Activated T-cell treated with anti-CD3 and anti-CD28 coated beads, Interleukin-2, amount 50 U/mL, for 24 hours (primary cell): ENCODE data around the gene RPL18.
"Not testable (repeated sequence)": the region's sequence is repeated elsewhere in the genome, so short reads cannot be mapped to it uniquely, and the experiment has no call there.

ENCODE experiments used
- DNase-seq: peaks from one replicate; pipeline ENCODE4 v3.0.0-alpha.2; 2020
- H3K27ac Mint-ChIP-seq: 2 replicates; pipeline ENCODE4 v1.8.0; 2020; ENCODE audit warnings: mild to moderate bottlenecking, mixed read lengths
- H3K27me3 Mint-ChIP-seq: 2 replicates; pipeline ENCODE4 v1.8.0; 2020; ENCODE audit warnings: mixed read lengths
- H3K36me3 Mint-ChIP-seq: 2 replicates; pipeline ENCODE4 v1.8.0; 2020; ENCODE audit warnings: low read depth, mixed read lengths
- H3K4me1 Mint-ChIP-seq: 2 replicates; pipeline ENCODE4 v1.8.0; 2020; ENCODE audit warnings: low read depth, mixed read lengths
- H3K4me3 Mint-ChIP-seq: 2 replicates; pipeline ENCODE4 v1.8.0; 2020; ENCODE audit warnings: mild to moderate bottlenecking, moderate library complexity, mixed read lengths
- H3K9me3 Mint-ChIP-seq: 2 replicates; pipeline ENCODE4 v1.8.0; 2020; ENCODE audit warnings: mixed read lengths

RPL18 gene

DNA sequence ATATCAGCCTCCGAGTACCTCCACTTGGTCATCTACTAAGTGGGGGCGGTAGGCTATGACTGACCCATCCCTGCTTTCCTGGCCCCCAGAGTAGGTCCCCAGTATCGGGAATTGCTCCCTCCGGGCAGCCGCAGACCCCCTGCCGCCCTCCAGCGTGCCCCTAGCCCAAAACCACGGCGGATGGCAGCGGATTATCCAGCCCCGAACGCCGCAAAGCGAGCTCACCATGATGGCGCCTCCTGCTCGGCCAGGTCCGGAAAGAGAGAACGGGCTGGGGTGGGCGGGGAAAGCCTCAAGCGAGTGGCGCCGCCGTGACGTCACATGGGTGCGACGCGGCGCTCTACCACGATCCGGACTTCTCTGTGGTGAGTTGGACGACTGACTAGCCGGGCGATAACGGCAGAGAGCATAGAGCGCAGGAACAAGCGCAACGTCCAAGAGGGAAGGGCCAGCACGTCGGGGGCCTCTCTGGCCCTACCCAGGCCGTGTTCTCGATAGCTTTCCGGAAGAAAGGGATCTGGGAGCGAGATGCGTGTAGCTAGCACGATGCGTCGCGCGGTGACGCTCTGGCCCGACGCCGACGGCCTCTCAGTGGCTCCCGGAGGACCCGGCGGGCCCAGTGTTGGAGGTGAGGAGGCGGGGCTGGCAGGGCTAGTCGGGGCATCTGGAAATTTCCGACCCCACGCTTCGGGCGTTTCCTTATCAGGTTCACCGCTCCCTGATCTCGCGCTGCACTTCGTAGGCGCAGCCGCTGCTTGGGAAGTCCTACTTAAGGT lies at the start of gene RPL18, which contains the start of gene SPHK2:
RPL18 (minus strand) TSS at position 263 of the 776 bp plus-strand sequence; CDS start at position 228, 35 bp downstream.
SPHK2 (plus strand) TSS at position 591 of the 776 bp plus-strand sequence. CDS start 1,009 bp downstream, outside the sequence.
- Mint-ChIP-seq H3K27me3 (no peaks in the 10 kb centered on the region), H3K9me3 (no peaks in the 10 kb centered on the region), H3K27ac (peak within 1 kb of the TSS; percentile 99), H3K4me3 (peak within 1 kb of the TSS; percentile 98), H3K36me3 (peaks cover 84% of the 10 kb centered on the region), H3K4me1 (peaks cover 47% of the 10 kb centered on the region)
- DNase-seq: peak; percentile 97

DNA sequence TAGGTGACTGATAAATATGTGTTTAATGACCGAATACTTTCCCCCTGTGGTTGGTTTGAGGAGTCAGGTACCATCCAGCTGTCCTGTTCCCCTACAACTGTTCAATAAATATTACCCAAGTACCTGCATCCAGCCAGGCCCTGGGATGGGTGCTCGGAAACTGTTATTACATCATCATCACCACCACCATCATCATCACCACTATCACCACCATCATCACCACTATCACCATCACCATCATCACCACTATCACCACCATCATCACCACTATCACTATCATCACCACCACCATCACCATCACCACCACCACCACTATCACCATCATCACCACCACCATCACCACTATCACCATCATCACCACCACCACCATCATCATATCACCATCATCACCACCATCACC lies 49.8 kb upstream of the RPL18 start:
- DNase-seq: no peak
- no peaks in the 10 kb centered on the region for H3K36me3 Mint-ChIP-seq
- H3K27me3 Mint-ChIP-seq: no peaks in the 10 kb centered on the region
- H3K9me3 Mint-ChIP-seq: no peaks in the 10 kb centered on the region
- no peak overlapping the region for H3K4me3 Mint-ChIP-seq
- no peaks in the 10 kb centered on the region for H3K4me1 Mint-ChIP-seq
- H3K27ac Mint-ChIP-seq: no peak overlapping the region

DNA sequence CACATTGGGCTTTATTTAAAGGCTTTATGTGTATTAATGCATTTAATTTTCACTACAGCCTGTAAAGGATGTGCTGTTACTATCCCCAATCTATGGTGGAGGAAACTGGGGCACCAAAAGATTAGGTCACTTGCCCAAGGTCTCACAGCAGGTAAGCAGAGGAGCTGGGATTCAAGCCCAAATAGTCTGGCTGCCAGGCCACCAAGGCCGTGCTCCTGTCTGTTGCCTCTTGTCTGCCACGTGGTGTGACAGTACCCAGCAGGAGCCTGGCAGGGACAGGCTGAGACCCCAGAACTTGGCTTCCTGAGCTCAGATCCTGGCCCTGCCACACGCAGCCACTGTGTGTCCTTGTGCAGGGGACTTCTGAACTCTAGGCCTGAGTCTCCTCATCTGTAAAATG lies 49.4 kb upstream of the RPL18 start:
- Mint-ChIP-seq H3K4me3 (no peak overlapping the region), H3K36me3 (no peaks in the 10 kb centered on the region), H3K27ac (no peak overlapping the region), H3K9me3 (no peaks in the 10 kb centered on the region), H3K4me1 (no peaks in the 10 kb centered on the region), H3K27me3 (no peaks in the 10 kb centered on the region)
- DNase-seq: no peak

DNA sequence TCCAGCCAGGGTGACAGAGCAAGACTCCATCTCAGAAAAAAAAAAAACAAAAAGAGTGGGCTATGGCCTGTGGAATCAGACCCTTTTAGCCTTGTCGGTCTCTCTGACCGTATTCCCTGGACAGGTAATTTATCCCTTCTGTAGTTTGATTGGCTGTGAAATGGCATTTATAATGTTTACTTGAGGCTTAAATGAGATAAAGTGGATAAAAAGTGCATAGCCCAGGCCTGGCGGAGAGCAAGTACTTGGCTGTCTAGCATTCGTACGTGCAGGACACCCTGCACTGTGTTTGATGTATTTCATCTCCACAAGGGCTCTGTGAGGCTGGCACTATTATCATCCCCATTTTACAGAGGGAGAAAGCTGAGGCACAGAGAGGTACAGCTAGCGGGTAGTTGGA lies 46.8 kb upstream of the RPL18 start:
- Mint-ChIP-seq H3K27ac (no peak overlapping the region), H3K9me3 (no peaks in the 10 kb centered on the region), H3K4me1 (peaks cover 6% of the 10 kb centered on the region), H3K27me3 (no peaks in the 10 kb centered on the region), H3K36me3 (no peaks in the 10 kb centered on the region), H3K4me3 (no peak overlapping the region)
- DNase-seq: no peak

DNA sequence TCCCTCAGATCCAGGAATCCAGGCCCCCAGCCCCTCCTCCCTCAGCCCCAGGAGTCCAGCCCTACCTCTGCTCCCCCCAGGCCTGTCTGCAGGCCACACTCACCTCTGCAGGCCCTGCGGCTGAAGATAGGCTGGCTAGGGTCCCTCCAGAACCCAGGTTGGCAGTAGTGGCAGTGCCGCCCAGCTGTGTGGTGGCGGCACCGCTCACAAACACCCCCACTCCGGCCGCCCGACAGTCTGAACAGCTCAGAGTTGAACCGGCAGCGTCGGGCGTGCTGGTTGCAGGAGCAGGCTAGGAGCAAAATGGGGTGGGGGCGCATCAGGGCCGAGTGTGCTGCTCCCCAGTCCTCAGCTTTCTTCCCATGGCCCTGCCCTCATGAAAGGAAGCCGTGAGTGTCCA lies 45.5 kb upstream of the RPL18 start:
- H3K27me3 Mint-ChIP-seq: no peaks in the 10 kb centered on the region
- H3K9me3 Mint-ChIP-seq: no peaks in the 10 kb centered on the region
- H3K4me3 Mint-ChIP-seq: no peak overlapping the region
- DNase-seq: no peak
- H3K27ac Mint-ChIP-seq: no peak overlapping the region
- peaks cover 8% of the 10 kb centered on the region for H3K4me1 Mint-ChIP-seq
- H3K36me3 Mint-ChIP-seq: no peaks in the 10 kb centered on the region

DNA sequence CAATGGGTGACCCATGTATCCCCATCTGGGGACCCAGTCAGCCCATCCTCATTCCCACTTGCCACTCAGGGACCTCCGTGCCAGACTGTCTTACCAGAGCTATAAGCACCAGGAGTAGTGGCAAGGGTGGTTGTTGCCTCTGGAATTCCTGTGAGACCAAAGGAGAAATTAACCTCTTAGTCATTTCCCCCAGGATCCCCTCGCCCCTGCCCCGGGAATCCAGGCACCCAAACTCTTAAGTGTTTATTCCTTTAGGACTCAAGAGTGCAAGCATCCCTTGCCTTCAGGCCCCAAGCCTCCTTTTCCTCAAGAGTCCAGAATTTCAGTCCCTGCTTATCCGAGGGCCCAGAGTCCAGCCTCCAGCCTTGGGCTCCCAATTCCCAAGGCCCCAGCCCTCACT lies 44.7 kb upstream of the RPL18 start:
- Mint-ChIP-seq H3K27me3 (no peaks in the 10 kb centered on the region), H3K9me3 (no peaks in the 10 kb centered on the region), H3K4me1 (peaks cover 8% of the 10 kb centered on the region), H3K4me3 (no peak overlapping the region), H3K27ac (no peak overlapping the region), H3K36me3 (no peaks in the 10 kb centered on the region)
- DNase-seq: no peak

DNA sequence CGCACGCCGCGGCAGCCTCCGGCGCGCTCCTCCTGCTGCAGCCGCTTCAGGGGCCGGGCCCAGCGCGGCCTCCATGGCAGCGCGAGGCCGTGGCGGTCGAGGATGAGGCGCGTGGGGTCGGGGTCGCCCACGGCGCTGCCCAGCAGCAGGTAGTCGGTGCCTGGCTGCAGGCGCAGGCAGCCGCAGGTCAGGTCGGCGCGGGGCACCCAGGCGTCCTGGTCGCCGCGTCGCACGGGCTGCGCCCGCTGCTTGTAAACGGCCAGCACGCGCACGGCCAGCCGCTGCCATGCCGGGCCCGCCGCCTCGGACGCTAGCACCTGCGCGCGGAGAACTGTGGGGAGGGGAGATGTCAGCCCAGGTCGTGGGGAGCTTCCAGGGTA lies 42.7 kb upstream of the RPL18 start:
- H3K27ac Mint-ChIP-seq: no peak overlapping the region
- no peaks in the 10 kb centered on the region for H3K27me3 Mint-ChIP-seq
- DNase-seq: no peak
- no peak overlapping the region for H3K4me3 Mint-ChIP-seq
- peaks cover 8% of the 10 kb centered on the region for H3K4me1 Mint-ChIP-seq
- H3K9me3 Mint-ChIP-seq: no peaks in the 10 kb centered on the region
- H3K36me3 Mint-ChIP-seq: no peaks in the 10 kb centered on the region

DNA sequence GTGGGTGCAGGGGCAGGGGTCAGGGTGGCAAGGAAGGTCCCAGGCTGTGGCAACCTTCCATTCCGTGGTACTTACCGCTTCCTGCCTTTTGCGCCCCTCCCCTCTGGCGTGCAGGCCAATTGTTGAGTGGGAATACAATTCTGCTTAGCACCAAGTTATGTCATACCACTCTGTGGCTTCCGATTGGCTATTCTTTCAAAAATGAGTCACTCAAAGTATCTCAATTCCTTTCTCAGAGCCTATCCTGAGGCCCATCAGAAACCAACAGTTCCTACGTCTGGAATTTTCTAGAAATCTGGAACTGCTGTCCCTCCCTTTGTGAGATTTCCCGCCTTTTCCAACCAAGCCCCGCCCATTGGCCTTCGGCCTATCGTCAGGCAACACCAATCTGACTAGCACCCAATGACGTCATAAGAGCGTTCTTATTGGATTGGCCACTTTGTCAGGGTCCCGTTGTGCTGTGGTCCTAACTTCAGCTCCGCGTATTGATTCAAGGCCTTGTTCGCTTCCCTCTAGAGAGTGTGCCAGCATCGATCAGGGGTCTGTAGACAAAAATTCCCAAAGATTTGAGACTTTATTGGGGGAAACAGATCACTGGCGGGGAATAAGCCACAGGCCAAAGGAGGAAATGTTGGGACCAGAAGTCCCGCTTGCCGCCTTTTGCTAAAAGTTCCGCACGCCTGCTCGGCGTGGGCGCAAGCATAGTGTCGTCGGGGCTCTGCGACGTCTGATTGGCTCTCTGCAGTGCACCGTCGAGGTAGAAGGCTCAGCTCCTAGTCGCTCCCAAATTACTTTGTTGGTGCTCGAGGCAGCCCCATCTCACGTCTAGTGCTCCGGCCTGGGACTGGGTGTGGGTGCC lies 42.1 kb upstream of the RPL18 start:
- Mint-ChIP-seq H3K9me3 (no peaks in the 10 kb centered on the region), H3K4me1 (peaks cover 8% of the 10 kb centered on the region)

DNA sequence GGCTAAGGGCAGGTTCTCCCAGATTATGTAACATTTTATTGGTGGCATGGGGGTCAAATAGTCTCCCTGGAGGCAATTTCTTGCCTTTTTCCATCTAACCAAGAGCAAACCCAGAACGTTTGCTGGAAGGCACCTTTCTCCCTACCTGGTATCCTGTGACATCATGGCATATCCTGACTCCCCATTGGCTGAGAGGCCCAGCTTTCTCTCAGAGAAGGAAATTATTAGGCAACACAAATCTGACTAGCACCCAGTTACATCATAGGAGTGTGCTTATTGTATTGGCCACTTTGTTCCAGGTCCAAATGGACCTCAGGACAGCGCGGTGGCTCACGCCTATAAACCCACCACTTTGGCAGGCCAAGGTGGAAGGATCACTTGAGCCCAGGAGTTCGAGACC lies 40.8 kb upstream of the RPL18 start:
- Mint-ChIP-seq H3K4me1 (peaks cover 8% of the 10 kb centered on the region), H3K27ac (no peak overlapping the region), H3K36me3 (no peaks in the 10 kb centered on the region), H3K4me3 (no peak overlapping the region), H3K9me3 (no peaks in the 10 kb centered on the region), H3K27me3 (no peaks in the 10 kb centered on the region)
- no peak for DNase-seq

More for the DNA sequence above, 42.1 kb upstream of the RPL18 start:
- Mint-ChIP-seq H3K27me3 (no peaks in the 10 kb centered on the region), H3K27ac (peak overlapping the region; percentile 92), H3K4me3 (peak overlapping the region; percentile 28), H3K36me3 (no peaks in the 10 kb centered on the region)
- DNase-seq: peak; percentile 88

DNA sequence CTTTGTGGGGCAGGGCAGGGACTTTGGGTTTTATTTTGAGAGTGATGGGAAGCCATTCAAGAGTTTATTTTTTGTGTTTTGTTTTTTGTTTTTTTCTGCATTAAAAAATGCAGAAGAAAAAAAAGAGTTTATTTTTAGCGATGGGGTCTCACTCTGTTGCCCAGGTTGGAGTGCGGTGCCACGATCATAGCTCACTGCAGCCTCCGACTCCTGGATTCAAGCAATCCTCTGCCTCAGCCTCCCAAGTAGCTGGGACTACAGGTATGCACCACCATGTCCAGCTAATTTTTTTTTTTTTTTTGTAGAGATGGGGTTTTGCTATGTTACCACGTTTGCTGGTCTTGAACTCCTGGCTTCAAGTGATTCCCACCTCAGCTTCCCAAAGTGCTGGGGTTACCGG lies 39.5 kb upstream of the RPL18 start:
- Mint-ChIP-seq H3K4me3 (no peak overlapping the region), H3K36me3 (no peaks in the 10 kb centered on the region), H3K27ac (no peak overlapping the region), H3K4me1 (peaks cover 8% of the 10 kb centered on the region), H3K9me3 (no peaks in the 10 kb centered on the region), H3K27me3 (no peaks in the 10 kb centered on the region)
- DNase-seq: no peak

DNA sequence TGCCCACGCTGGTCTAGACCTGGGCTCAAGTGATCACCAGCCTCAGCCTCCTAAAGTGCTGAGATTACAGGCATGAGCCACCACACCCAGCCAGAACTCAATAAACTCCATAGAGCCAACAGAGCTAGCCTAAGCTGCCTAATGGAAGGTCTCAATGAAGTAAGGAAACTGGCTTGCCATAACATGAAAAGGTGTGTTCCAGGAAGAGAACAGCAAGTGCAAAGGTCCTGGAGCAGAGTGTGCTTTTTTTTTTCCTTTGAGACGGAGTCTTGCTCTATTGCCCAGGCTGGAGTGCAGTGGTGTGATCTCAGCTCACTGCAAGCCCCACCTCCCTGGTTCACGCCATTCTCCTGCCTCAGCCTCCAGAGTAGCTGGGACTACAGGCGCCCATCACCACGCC lies 38.9 kb upstream of the RPL18 start:
- DNase-seq, H3K27ac Mint-ChIP-seq, H3K36me3 Mint-ChIP-seq, H3K9me3 Mint-ChIP-seq, H3K4me3 Mint-ChIP-seq, H3K27me3 Mint-ChIP-seq: not testable (repeated sequence)
- peaks cover 10% of the 10 kb centered on the region for H3K4me1 Mint-ChIP-seq

DNA sequence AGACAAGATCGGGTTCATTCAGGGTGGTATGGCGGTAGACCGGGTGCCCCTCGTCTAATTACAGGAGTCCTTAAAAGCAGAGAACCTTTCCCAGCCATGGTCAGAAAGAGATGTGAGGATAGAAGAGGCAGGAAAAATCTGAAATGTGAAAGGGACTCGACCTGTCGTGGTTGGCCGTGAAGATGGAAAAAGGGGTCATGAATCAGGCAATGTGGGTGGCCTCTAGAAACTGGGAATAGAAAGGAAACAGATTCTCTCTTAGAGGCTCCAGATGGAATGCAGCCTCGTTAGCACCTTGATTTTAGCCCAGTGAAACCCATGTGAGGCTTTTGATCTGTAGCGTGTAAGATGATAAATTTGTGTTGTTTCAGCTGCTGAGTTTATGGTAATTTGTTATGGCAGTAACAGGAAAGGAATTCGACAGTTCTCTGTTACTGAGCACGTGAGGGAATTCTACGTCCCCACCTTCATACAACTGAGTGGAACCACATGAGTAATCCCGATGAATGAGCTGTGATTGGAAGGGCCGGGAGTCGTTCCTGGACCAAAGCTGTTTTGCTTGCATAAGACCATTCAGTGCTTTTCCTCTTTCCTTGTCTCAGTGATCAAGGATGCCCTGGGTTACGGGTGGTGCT lies 38.0 kb upstream of the RPL18 start:
- Mint-ChIP-seq H3K27ac (no peak overlapping the region), H3K9me3 (no peaks in the 10 kb centered on the region), H3K27me3 (no peaks in the 10 kb centered on the region), H3K4me3 (no peak overlapping the region), H3K36me3 (no peaks in the 10 kb centered on the region), H3K4me1 (peaks cover 13% of the 10 kb centered on the region)
- DNase-seq: no peak

DNA sequence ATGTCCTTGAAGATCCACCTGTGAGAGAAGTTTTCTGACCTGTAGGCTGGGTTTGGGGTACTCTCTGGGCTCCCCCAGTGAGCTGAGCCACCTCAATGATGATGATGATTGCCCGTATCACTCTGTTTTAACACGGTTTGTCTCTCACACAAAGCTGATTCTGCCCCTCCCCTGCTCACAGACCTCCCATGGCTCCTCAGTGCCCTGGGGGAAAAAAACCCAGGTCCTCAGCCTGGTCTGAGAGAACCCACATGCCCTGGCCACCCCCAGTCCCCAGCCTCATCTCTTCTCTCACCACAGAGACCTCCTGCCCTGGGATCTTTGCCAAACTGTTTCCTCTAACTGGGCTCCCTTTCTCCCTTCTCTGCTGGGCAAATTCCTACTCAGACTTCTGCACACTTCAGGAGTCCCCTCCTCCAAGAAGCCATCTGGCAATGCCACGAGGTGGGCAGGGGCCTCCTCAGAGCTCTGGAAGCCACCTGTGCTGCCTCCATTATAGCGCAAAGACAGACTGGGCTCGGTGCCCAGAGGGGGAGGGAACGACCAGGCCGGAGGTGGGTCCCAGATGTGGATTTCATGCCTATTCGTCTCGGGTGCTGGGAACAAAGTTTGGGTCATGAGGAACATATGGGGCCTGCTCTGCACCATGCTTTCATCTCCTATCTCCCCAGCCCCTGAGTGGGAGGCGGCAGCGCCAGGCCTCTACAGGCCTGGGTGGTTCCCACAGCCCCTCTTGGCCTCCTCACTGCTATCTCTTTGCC lies 35.5 kb upstream of the RPL18 start:
- H3K36me3 Mint-ChIP-seq: no peaks in the 10 kb centered on the region
- H3K4me3 Mint-ChIP-seq: no peak overlapping the region
- H3K27me3 Mint-ChIP-seq: no peaks in the 10 kb centered on the region
- no peak for DNase-seq
- no peak overlapping the region for H3K27ac Mint-ChIP-seq
- H3K9me3 Mint-ChIP-seq: no peaks in the 10 kb centered on the region
- H3K4me1 Mint-ChIP-seq: peaks cover 11% of the 10 kb centered on the region

DNA sequence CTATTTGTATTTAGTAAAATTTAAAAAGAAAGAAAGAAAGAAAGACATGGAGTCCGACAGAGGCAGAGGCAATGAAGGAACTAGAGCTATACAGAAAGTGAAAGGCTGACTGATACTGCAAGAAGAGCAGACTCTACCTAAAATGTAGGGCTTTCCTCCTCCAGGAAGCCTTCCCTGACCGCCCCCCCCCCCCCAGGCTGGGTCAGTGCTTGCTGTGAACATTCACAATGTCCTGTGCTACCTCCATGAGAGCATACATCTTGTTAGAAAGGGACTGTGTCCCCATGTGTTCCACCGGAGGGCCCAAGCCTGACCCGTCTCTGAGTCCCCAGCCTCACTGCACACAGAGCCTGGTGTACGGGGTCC lies 32.7 kb upstream of the RPL18 start:
- H3K9me3 Mint-ChIP-seq: no peaks in the 10 kb centered on the region
- H3K27ac Mint-ChIP-seq: no peak overlapping the region
- no peaks in the 10 kb centered on the region for H3K36me3 Mint-ChIP-seq
- no peak for DNase-seq
- H3K4me1 Mint-ChIP-seq: peaks cover 29% of the 10 kb centered on the region
- H3K4me3 Mint-ChIP-seq: no peak overlapping the region
- H3K27me3 Mint-ChIP-seq: no peaks in the 10 kb centered on the region
